Sigmoid colon (tissue), 7 donors: ENCODE results near the gene CIZ1. TPM values are rescaled to one million over a fixed set of nuclear protein-coding genes. Genes with fewer than 3 reads are reported as not detected.

ENCODE experiments used
- DNase-seq: peaks from one replicate; pipeline ENCODE4 v3.0.0-alpha.2; 2019
- H3K27ac ChIP-seq, 4 donors: fragments of 200-600 bp; sonication (generic); one replicate each; pipeline ENCODE4 v1.5.1; 2016 to 2019; ENCODE audit warnings: mild to moderate bottlenecking in 1 of 4
- H3K27me3 ChIP-seq, 3 donors: fragments of 200-600 bp; sonication (generic); one replicate each; pipeline ENCODE4 v1.5.1; 2019; ENCODE audit warnings: mild to moderate bottlenecking in 1 of 3
- H3K36me3 ChIP-seq, 4 donors: fragments of 200-600 bp; sonication (generic); one replicate each; pipeline ENCODE4 v1.5.1; 2016 to 2019
- H3K4me1 ChIP-seq, 4 donors: fragments of 200-600 bp; sonication (generic); one replicate each; pipeline ENCODE4 v1.5.1; 2017 to 2019
- H3K4me3 ChIP-seq, 4 donors: fragments of 200-600 bp; sonication (generic); one replicate each; pipeline ENCODE4 v1.5.1; 2017 to 2019; ENCODE audit warnings: mild to moderate bottlenecking in 2 of 4, moderate library complexity in 1 of 4
- H3K9me3 ChIP-seq, 4 donors: fragments of 200-600 bp in 3 of 4; sonication (generic) in 3 of 4; one replicate each; pipeline versions ENCODE4 v1.5.1 to v1.6.1; 2013 to 2019
- CTCF ChIP-seq, 4 experiments: fragments of 450-650 bp in 3 of 4; fragments of 200-600 bp in 1 of 4; IDR thresholded peaks; one replicate each; pipeline ENCODE4 v1.5.1; 2016 to 2019; ENCODE audit warnings: antibody characterized with exemption in 4 of 4, mild to moderate bottlenecking in 3 of 4, moderate library complexity in 2 of 4
- EP300 ChIP-seq, 4 donors: sonication (generic); formaldehyde crosslinking; IDR thresholded peaks; one replicate each; pipeline ENCODE4 v1.6.1; 2017; ENCODE audit warnings: antibody characterized with exemption in 4 of 4
- POLR2A ChIP-seq, 2 donors: fragments of 450-650 bp; IDR thresholded peaks; one replicate each; pipeline ENCODE4 v1.6.1; 2016; ENCODE audit warnings: antibody characterized with exemption in 2 of 2, mild to moderate bottlenecking in 2 of 2, moderate library complexity in 2 of 2
- POLR2AphosphoS5 ChIP-seq, 4 donors: sonication (generic); formaldehyde crosslinking; IDR thresholded peaks; one replicate each; pipeline ENCODE4 v1.6.1; 2017; ENCODE audit warnings: antibody characterized with exemption in 4 of 4
- WGBS, 2 donors: extraction: QIAGEN DNeasy Blood & Tissue Kit; methylation state at CpG; one replicate each; pipeline ENCODE4 v1.1.7; 2013; 5-methylcytosine and 5-hydroxymethylcytosine counted together
- intact Hi-C: fragments of 100-400 bp; cut with DNase I; formaldehyde crosslinking; loops from one replicate; pipeline ENCODE4 v1.15.1; 2023
- polyA plus RNA-seq, 3 donors: library from polyadenylated mRNA; stranded (reverse); fragments of 200-250 nt; gene quantifications; one replicate each; pipeline ENCODE4 v1.2.3, GENCODE V29; 2013
- total RNA-seq, 4 donors: library from RNA; depleted of rRNA; stranded (reverse); fragments of >200 nt; gene quantifications; one replicate each; pipeline ENCODE4 v1.1.0, GENCODE V29; 2016
- donor health status: healthy with polysubstance abuse.
- donor health status: Bipolar disorder and iron deficiency.
- donor health status: healthy.

CIZ1 gene
- total and polyA plus RNA-seq, 7 donors = 25.7 to 116 (median 60.2) TPM

DNA sequence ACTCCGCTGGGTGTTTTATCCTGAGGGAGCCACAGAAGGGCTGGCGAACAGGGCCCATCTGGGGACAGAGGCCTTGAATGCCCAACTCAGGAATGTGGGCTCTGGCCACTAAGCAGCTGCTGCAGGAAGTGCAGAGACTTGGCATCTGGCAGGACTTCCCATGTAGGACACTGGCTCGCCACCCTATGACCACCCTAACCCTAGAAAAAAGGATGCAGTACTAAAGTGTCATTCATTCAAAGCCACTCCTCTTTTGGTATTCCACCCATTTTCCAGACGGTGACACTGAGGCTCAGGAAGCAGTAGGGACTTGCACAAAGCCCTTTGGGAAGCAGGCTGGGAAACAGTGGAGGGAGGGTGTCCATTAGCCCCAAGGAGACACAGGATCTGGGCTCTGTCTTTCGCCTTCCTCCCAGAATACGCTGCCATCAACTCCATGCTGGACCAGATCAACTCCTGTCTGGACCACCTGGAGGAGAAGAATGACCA is 28.3 kb downstream of the CIZ1 start:
- no peak overlapping the region for H3K27ac ChIP-seq
- intact Hi-C loops = no loop called here

GRCh38 chr9:128162215-128163026 is 29.0 kb downstream of the CIZ1 start:
- H3K4me1 ChIP-seq = peaks cover 0 to 26% (median 16%) of the 10 kb centered on the region in 4 donors
- no peaks in the 10 kb centered on the region for H3K9me3 ChIP-seq
- WGBS, 2 donors = 90% methylated on average over 10 of the region's 10 CpGs
- peaks cover 19 to 47% (median 29%) of the 10 kb centered on the region in 4 donors for H3K36me3 ChIP-seq
- TF ChIP-seq EP300 (IDR thresholded peaks at IDR 0.05) (no peak), POLR2A (IDR thresholded peaks at IDR 0.05) (no peak), POLR2AphosphoS5 (IDR thresholded peaks at IDR 0.05) (no peak), CTCF (IDR thresholded peaks at IDR 0.05) (no peak)
- H3K4me3 ChIP-seq = no peak overlapping the region
- no peaks in the 10 kb centered on the region for H3K27me3 ChIP-seq
- intact Hi-C loops = no loop called here
- peak overlapping the region in 1 of 4 donors; percentile 21 for H3K27ac ChIP-seq
- DNase-seq = no peak

More for the DNA sequence above, 28.3 kb downstream of the CIZ1 start:
- Histone ChIP-seq H3K9me3 (no peaks in the 10 kb centered on the region), H3K27me3 (no peaks in the 10 kb centered on the region), H3K4me1 (peaks cover 0 to 26% (median 16%) of the 10 kb centered on the region in 4 donors), H3K4me3 (no peak overlapping the region), H3K36me3 (peaks cover 24 to 54% (median 34%) of the 10 kb centered on the region in 4 donors)
- DNase-seq = no peak
- 94 to 95% methylated on average over 6 of the region's 6 CpGs for WGBS, 2 donors
- no peak for TF ChIP-seq POLR2AphosphoS5 (IDR thresholded peaks at IDR 0.05)

- Histone ChIP-seq H3K4me1 (peaks cover 0 to 26% (median 16%) of the 10 kb centered on the region in 4 donors), H3K27me3 (no peaks in the 10 kb centered on the region), H3K4me3 (no peak overlapping the region), H3K27ac (no peak overlapping the region), H3K9me3 (no peaks in the 10 kb centered on the region), H3K36me3 (peaks cover 8 to 37% (median 19%) of the 10 kb centered on the region in 4 donors)
- intact Hi-C loops = no loop called here
- TF ChIP-seq POLR2AphosphoS5 (IDR thresholded peaks at IDR 0.05) (no peak), POLR2A (IDR thresholded peaks at IDR 0.05) (no peak), CTCF (IDR thresholded peaks at IDR 0.05) (no peak), EP300 (IDR thresholded peaks at IDR 0.05) (no peak)
- no peak for DNase-seq
- 89 to 92% methylated on average over 13 of the region's 13 CpGs for WGBS, 2 donors
These were observed 30.0 kb downstream of the CIZ1 start for GRCh38 chr9:128161215-128161902.

- intact Hi-C loops = no loop called here
- H3K4me1 ChIP-seq = peaks cover 0 to 26% (median 16%) of the 10 kb centered on the region in 4 donors
- H3K27me3 ChIP-seq = no peaks in the 10 kb centered on the region
- peaks cover under 1 to 29% (median 15%) of the 10 kb centered on the region in 4 donors for H3K36me3 ChIP-seq
- H3K9me3 ChIP-seq = no peaks in the 10 kb centered on the region
- H3K4me3 ChIP-seq = peak overlapping the region; percentile 49 to 73 (median 66)
- TF ChIP-seq POLR2A (IDR thresholded peaks at IDR 0.05) = no peak
- no peak for TF ChIP-seq CTCF (IDR thresholded peaks at IDR 0.05)
- TF ChIP-seq EP300 (IDR thresholded peaks at IDR 0.05) = no peak
- no peak for TF ChIP-seq POLR2AphosphoS5 (IDR thresholded peaks at IDR 0.05)
- no peak for DNase-seq
- 1% methylated on average over 23 of the region's 23 CpGs for WGBS, 2 donors
- H3K27ac ChIP-seq = peak overlapping the region; percentile 68 to 75 (median 69)
These were observed 30.8 kb downstream of the CIZ1 start for GRCh38 chr9:128160603-128160987.
